HepG2 (cell line): ENCODE measurements around the gene FAM111A. TPM values are rescaled to one million over a fixed set of nuclear protein-coding genes. Genes with fewer than 3 reads are reported as not detected.

Source experiments
- ATAC-seq: fragments of 200-7000 bp; cut with Tn5 transposase; 3 replicates; pipeline ENCODE4 v1.9.1; 2020; ENCODE audit warnings: mild to moderate bottlenecking, moderate library complexity
- BruUV-seq: library from RNA; stranded (reverse); fragments of 400-500 nt; replicated peaks from 2 replicates; lab custom pipeline; 2021; lab: Mats Ljungman, UMichigan
- CTCF ChIA-PET: fragments of 300-600 bp; formaldehyde crosslinking; extraction: SDS; loops from one replicate; lab custom pipeline; 2021; ENCODE audit warnings: low total read pairs, inconsistent platforms, low intra/inter-chr PET ratio; lab: Yijun Ruan, JAX
- POLR2A ChIA-PET: fragments of 350-600 bp; sonication (Branson Sonifier 250); formaldehyde crosslinking; loops from one replicate; lab custom pipeline; 2020; ENCODE audit warnings: antibody characterized with exemption, inconsistent platforms; lab: Yijun Ruan, JAX
- DNase-seq: peaks from one replicate; pipeline ENCODE4 v3.0.0-alpha.2; 2015; ENCODE audit warnings: low spot score
- FAIRE-seq: peaks from 3 replicates; lab custom pipeline; 2011; peaks lifted over from hg19 to GRCh38; lab: Jason Lieb, UNC
- H2AFZ ChIP-seq: one replicate; pipeline ENCODE4 v1.6.1; 2011; ENCODE audit warnings: low read length, inconsistent platforms
- H3K27ac ChIP-seq: fragments of 300-600 bp; 3 replicates; pipeline ENCODE4 v1.8.0; 2011; ENCODE audit warnings: mixed run types, mild to moderate bottlenecking, mixed read lengths, low read length, inconsistent platforms; ENCODE audit not compliant: insufficient read depth; ENCODE audit errors: extremely low read length
- H3K27me3 ChIP-seq, 2 experiments: fragments of 200-600 bp in 1 of 2; 2 replicates in 1 of 2; 3 replicates in 1 of 2; pipeline versions ENCODE4 v1.6.0 to v1.8.0; 2011; ENCODE audit warnings: low read length in 2 of 2, mild to moderate bottlenecking in 2 of 2, moderate library complexity in 2 of 2, inconsistent platforms in 1 of 2; ENCODE audit not compliant: insufficient read depth in 2 of 2, control insufficient read depth in 1 of 2
- H3K36me3 ChIP-seq, 2 experiments: fragments of 200-600 bp in 1 of 2; replicated peaks in 1 of 2; 2 replicates in 1 of 2; 3 replicates in 1 of 2; pipeline versions ENCODE4 v1.5.1 to v1.8.0; 2011; ENCODE audit warnings: low read length in 2 of 2, inconsistent platforms in 1 of 2; ENCODE audit not compliant: insufficient read depth in 2 of 2, control insufficient read depth in 1 of 2
- H3K4me1 ChIP-seq: 2 replicates; pipeline ENCODE4 v1.5.1; 2012; ENCODE audit warnings: low read length, inconsistent platforms; ENCODE audit not compliant: insufficient read depth
- H3K4me2 ChIP-seq: 2 replicates; pipeline ENCODE4 v1.6.0; 2011; ENCODE audit warnings: low read depth, low read length, inconsistent platforms
- H3K4me3 ChIP-seq, 3 experiments: fragments of 200-600 bp in 1 of 3; sonication (generic), shearing (Covaris generic) in 1 of 3; replicated peaks in 1 of 3; 2 replicates each; pipeline ENCODE4 v1.5.1; 2011 to 2016; ENCODE audit warnings: low read length in 3 of 3, inconsistent platforms in 2 of 3, low read depth in 2 of 3, mild to moderate bottlenecking in 2 of 3, control low read depth in 1 of 3, mixed read lengths in 1 of 3; ENCODE audit not compliant: insufficient read depth in 1 of 3
- H3K79me2 ChIP-seq: one replicate; pipeline ENCODE4 v1.6.1; 2011; ENCODE audit warnings: low read length, inconsistent platforms; ENCODE audit not compliant: insufficient read depth
- H3K9ac ChIP-seq: 2 replicates; pipeline ENCODE4 v1.6.0; 2011; ENCODE audit warnings: mild to moderate bottlenecking, low read depth, low read length, inconsistent platforms; ENCODE audit not compliant: insufficient read depth
- H3K9me3 ChIP-seq: 2 replicates; pipeline ENCODE4 v1.5.1; 2012; ENCODE audit warnings: mild to moderate bottlenecking, low read length
- H4K20me1 ChIP-seq: 2 replicates; pipeline ENCODE4 v1.6.0; 2011; ENCODE audit warnings: inconsistent platforms, mild to moderate bottlenecking, low read length, moderate library complexity; ENCODE audit not compliant: insufficient read depth
- FOSL1 ChIP-seq: sonication (generic); formaldehyde crosslinking; IDR thresholded peaks from 2 replicates; pipeline ENCODE4 v1.9.0; 2021; ENCODE audit warnings: missing genetic modification reagents, borderline replicate concordance
- HNRNPH1 ChIP-seq: fragments of 200-400 bp; formaldehyde crosslinking; optimal IDR thresholded peaks from 2 replicates; pipeline ENCODE3; 2017; ENCODE audit warnings: mild to moderate bottlenecking, low read depth, low read length
- KDM1A ChIP-seq: IDR thresholded peaks from 2 replicates; pipeline ENCODE4 v1.6.1; 2016; ENCODE audit warnings: missing compliant biosample characterization
- MZF1 ChIP-seq: sonication (generic); formaldehyde crosslinking; IDR thresholded peaks from 2 replicates; pipeline ENCODE4 v1.8.1; 2023; ENCODE audit warnings: mild to moderate bottlenecking, missing genetic modification reagents, borderline replicate concordance
- NFIB ChIP-seq: sonication (generic); formaldehyde crosslinking; IDR thresholded peaks from 2 replicates; pipeline ENCODE4 v1.9.0; 2021; ENCODE audit warnings: missing genetic modification reagents, mild to moderate bottlenecking, borderline replicate concordance
- NONO ChIP-seq, 2 experiments: fragments of 450-650 bp in 1 of 2; sonication (generic) in 1 of 2; formaldehyde crosslinking in 1 of 2; IDR thresholded peaks in 1 of 2; conservative IDR thresholded peaks in 1 of 2; 2 replicates each; pipeline versions ENCODE4 v1.6.1 to v1.8.0; 2017 to 2022; ENCODE audit warnings: mild to moderate bottlenecking in 1 of 2, missing genetic modification reagents in 1 of 2, moderate library complexity in 1 of 2
- SIX4 ChIP-seq: sonication (generic); formaldehyde crosslinking; IDR thresholded peaks from 2 replicates; pipeline ENCODE4 v1.4.0; 2020; ENCODE audit warnings: missing genetic modification reagents
- SMARCC2 ChIP-seq: fragments of 450-650 bp; IDR thresholded peaks from 2 replicates; pipeline ENCODE4 v1.6.1; 2017; ENCODE audit warnings: antibody characterized with exemption, mild to moderate bottlenecking
- TP53 ChIP-seq: sonication (generic); formaldehyde crosslinking; conservative IDR thresholded peaks from 2 replicates; pipeline ENCODE4 v1.4.0; 2020; ENCODE audit warnings: missing genetic modification reagents
- ZFY ChIP-seq: sonication (generic); formaldehyde crosslinking; IDR thresholded peaks from 2 replicates; pipeline ENCODE4 v1.4.0; 2020; ENCODE audit warnings: missing genetic modification reagents
- ZNF570 ChIP-seq: sonication (generic); formaldehyde crosslinking; IDR thresholded peaks from 2 replicates; pipeline ENCODE4 v1.4.0; 2020; ENCODE audit warnings: mild to moderate bottlenecking, missing genetic modification reagents, borderline replicate concordance
- ZNF615 ChIP-seq: sonication (generic); formaldehyde crosslinking; IDR thresholded peaks from 2 replicates; pipeline ENCODE4 v1.5.0; 2020; ENCODE audit warnings: mild to moderate bottlenecking, missing genetic modification reagents, borderline replicate concordance
- ZNF619 ChIP-seq: sonication (generic); formaldehyde crosslinking; IDR thresholded peaks from 2 replicates; pipeline ENCODE4 v1.4.0; 2020; ENCODE audit warnings: mild to moderate bottlenecking, missing genetic modification reagents
- WGBS: methylation state at CpG from one replicate; pipeline ENCODE4 v1.1.6; 2017; ENCODE audit warnings: low lambda C conversion rate; 5-methylcytosine and 5-hydroxymethylcytosine counted together
- in situ Hi-C: cut with HindIII; loops from 2 replicates; pipeline ENCODE4 v1.10.0; 2017; ENCODE audit warnings: low pct_unique_long_range_greater_than_20kb; ENCODE audit not compliant: extremely low pct_ligation_motif_present
- intact Hi-C: fragments of 100-400 bp; cut with micrococcal nuclease; formaldehyde crosslinking; loops from one replicate; pipeline ENCODE4 v1.10.0; 2022; ENCODE audit not compliant: unreplicated experiment
- polyA plus RNA-seq, 8 experiments: library from polyadenylated mRNA; depleted of rRNA in 3 of 8; stranded (reverse) in 7 of 8; unstranded in 1 of 8; fragments of >200 nt; fragmentation: Illumina TruSeq in 4 of 8; extraction: Trizol in 4 of 8; gene quantifications; 2 replicates each; pipeline versions ENCODE4 v1.2.1 to v1.2.3, GENCODE V29; 2011 to 2016; ENCODE audit warnings: low read depth in 4 of 8, missing spikeins in 1 of 8, mixed read lengths in 1 of 8; ENCODE audit not compliant: insufficient read depth in 1 of 8
- total RNA-seq, 5 experiments: library from RNA; depleted of rRNA; stranded (reverse); fragments of >200 nt; fragmentation: Illumina TruSeq; extraction: Trizol; gene quantifications; 2 replicates each; pipeline ENCODE4 v1.2.3, GENCODE V29; 2016; ENCODE audit warnings: low read depth in 1 of 5

The FAM111A gene
- total and polyA plus RNA-seq, 2 of the 13 experiments (the other 11 are each of a cell fraction or from before 2014, with no cell fraction given): 3.2 to 13.5 TPM

- no peaks in the 10 kb centered on the region for H4K20me1 ChIP-seq
- no peak overlapping the region for H3K9ac ChIP-seq
- H3K36me3 ChIP-seq: peaks cover 7% of the 10 kb centered on the region in 2 experiments; a peak in 2 of 5 replicates
- in situ Hi-C loops: loop anchor here (25.0 kb wide), 1 partner anchor 494 kb away; no protein-coding TSS in a partner anchor
- FAIRE-seq (no peak), DNase-seq (no peak), ATAC-seq (no peak)
- H3K79me2 ChIP-seq: no peaks in the 10 kb centered on the region
- intact Hi-C loops: no loop called here
- WGBS: 94% methylated on average over 10 of the region's 10 CpGs
- no peak overlapping the region for H3K27ac ChIP-seq
- H3K4me1 ChIP-seq: peaks cover 18% of the 10 kb centered on the region
- no peak overlapping the region for H3K4me2 ChIP-seq
- H3K4me3 ChIP-seq: no peak overlapping the region
- no peak for TF ChIP-seq ZNF570 (CRISPR knock-in tag)
- TF ChIP-seq FOSL1: no peak
- no peak for TF ChIP-seq NFIB
- no peak for TF ChIP-seq TP53 (CRISPR knock-in tag)
- TF ChIP-seq ZNF615 (CRISPR knock-in tag): no peak
- TF ChIP-seq ZFY (CRISPR knock-in tag): no peak
- TF ChIP-seq SIX4: no peak
- no peak for TF ChIP-seq SMARCC2
- no peak for TF ChIP-seq MZF1
- TF ChIP-seq HNRNPH1: no peak
- TF ChIP-seq NONO (IDR thresholded peaks at IDR 0.05): no peak
- TF ChIP-seq NONO (CRISPR knock-in tag; conservative IDR thresholded peaks at IDR 0.05): no peak
- TF ChIP-seq ZNF619 (CRISPR knock-in tag): no peak
- TF ChIP-seq KDM1A (CRISPR knock-in tag): no peak
- H3K27me3 ChIP-seq: no peaks in the 10 kb centered on the region
- no peak overlapping the region for H2AFZ ChIP-seq
- ChIA-PET CTCF (no interaction called here), POLR2A (interaction anchor here (0.8 kb wide), 1 partner anchor 22 kb away, joined by 3 read pairs; no protein-coding TSS in a partner anchor)
- BruUV-seq: no TSS peak
- H3K9me3 ChIP-seq: no peaks in the 10 kb centered on the region
Observed at GRCh38 chr11:59193587-59194130, 51.0 kb downstream of the FAM111A start.
